Measurements from ENCODE around the gene SMIM38.

The SMIM38 gene

DNA sequence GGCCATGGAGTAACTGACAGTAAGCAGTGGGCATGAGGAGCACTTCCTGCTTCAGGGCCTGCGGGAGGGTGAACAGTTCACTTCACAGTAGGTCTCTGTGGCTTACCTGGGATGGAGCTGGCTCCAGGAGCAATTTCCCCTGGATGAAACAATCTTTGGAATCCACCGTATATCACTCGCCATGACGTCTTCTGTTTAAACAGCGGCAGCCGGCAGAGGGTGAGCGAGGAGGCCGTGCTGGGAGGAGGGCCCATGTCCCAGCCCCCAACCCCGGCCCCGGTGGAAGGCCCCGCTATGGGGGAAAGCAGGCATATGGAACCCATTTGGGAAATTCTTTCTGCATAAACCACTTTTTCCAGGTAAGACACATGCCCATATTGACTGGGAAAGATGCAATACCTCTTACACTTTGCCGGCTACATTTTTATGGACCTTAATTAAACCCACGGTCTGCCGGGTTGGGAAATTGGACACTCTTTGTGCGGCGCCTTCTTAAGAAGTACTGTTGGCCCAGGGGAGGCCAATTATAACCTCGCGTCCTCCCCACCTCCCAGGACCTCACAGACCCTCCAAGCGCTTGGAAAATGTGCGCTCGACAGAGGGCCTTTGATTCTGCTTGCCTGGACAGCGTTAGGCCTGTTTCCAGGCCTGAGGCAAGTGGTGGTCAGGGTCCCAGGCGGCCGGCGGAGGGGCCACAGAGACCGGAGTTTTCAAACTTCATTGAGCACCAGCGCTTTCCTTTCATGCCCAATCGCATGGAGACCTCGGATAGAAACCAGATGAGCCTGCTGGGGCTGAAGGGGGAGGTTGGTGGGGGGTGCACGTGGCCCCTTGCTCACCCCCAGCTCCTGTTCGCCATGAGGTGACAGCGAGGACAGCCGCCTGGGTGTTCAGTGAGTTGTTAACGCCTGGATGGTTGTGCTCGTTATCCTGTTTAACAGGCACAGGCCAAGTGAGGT lies 40.4 kb downstream of the SMIM38 start:
- TF ChIP-seq, protein P1, sequence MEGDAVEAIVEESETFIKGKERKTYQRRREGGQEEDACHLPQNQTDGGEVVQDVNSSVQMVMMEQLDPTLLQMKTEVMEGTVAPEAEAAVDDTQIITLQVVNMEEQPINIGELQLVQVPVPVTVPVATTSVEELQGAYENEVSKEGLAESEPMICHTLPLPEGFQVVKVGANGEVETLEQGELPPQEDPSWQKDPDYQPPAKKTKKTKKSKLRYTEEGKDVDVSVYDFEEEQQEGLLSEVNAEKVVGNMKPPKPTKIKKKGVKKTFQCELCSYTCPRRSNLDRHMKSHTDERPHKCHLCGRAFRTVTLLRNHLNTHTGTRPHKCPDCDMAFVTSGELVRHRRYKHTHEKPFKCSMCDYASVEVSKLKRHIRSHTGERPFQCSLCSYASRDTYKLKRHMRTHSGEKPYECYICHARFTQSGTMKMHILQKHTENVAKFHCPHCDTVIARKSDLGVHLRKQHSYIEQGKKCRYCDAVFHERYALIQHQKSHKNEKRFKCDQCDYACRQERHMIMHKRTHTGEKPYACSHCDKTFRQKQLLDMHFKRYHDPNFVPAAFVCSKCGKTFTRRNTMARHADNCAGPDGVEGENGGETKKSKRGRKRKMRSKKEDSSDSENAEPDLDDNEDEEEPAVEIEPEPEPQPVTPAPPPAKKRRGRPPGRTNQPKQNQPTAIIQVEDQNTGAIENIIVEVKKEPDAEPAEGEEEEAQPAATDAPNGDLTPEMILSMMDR (IDR thresholded peaks at IDR 0.05) = no peak
- no peak for TF ChIP-seq ZFX (IDR thresholded peaks at IDR 0.05; ENCODE audit: borderline replicate concordance)
- H3K27ac ChIP-seq = no peak overlapping the region

DNA sequence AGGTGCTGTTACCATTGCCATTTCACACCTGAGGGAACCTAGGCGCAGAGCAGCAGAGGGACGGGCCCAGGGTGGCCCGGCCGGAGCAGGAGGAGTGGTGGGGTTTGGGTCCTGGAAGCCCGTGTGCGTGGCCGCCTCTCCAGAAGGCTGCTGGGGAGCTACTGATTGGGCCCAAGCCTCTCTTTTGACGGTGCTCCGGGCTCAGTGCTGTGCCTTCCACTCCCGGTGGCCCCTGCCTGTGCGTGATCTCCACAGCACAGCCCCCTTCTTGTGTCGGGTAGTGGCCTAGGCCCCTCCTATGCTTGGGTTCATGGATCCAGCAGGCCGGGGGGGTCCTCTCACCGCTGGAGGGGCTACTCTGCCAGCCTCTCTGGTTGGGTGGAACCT lies 41.0 kb downstream of the SMIM38 start:
- no peak for TF ChIP-seq ZFX (IDR thresholded peaks at IDR 0.05; ENCODE audit: borderline replicate concordance)
- TF ChIP-seq, protein P1 (IDR thresholded peaks at IDR 0.05) = no peak
- H3K27ac ChIP-seq = no peak overlapping the region

DNA sequence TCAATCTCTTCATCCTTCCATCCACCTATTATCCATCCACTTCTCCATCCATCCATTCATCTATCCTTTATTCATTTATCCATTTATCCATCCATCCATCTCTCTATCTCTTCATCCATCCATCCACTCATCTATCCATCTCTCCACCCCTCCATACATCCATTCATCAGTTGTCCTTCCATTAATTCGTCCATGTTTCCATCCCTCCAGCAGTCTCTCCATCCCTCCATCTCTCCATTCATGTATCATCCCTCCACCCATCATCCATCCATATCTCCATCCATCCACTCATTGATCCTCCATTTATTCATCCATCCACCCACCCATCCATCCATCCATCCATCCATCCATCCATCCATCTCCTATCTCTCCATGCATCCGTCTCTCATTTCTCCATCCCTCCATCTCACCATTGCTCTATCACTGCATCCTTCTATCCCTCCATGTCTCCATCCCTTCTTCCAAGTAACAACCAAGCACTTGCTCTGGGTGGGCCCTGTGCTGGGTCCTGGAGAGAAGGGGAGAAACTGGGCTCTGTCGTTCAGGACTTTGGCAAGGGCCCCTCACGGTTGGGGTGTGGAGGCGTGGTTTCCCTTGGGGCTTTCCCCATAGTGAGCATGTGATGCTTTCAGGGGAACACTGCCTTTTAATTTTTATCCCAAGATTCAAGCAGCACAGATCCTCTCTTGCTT lies 43.3 kb downstream of the SMIM38 start:
- TF ChIP-seq, protein P1 (IDR thresholded peaks at IDR 0.05) = no peak
- TF ChIP-seq ZFX (IDR thresholded peaks at IDR 0.05; ENCODE audit: borderline replicate concordance) = no peak
- H3K27ac ChIP-seq = no peak overlapping the region

DNA sequence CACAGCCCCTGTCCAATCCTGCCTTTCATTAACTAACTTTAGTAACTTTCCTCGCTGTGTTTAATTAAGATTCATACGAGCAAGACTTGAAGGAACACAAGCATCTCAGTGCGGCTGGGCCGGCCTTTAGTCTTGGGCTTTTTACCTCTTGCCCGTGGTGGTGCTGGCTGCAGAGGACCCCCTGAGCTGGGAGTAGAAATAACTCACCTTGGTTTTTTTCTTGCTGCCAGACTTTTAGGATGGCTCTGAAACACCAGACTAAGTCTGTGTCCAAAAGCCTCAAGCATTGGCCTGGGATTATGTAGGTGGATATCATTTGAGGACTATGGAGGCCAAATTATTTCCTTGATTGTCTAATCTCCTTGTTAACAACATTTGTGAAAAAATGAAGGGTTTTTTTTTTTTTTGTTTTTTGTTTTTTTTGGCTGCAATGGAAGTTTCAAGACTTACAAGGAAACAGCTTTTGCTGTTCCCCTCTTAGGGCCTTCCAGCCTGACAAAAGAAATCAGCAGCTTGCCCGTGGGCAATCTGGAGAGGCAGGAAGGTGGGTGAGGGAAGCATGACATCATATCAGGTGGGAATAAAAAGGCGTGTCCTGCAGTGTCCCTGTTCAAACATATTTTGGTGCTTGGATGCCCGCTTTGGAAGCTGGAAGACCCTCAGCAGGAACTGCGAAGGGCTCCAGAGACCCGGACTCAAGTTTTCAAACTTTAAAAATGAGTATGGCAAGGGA lies 44.0 kb downstream of the SMIM38 start:
- no peak for TF ChIP-seq ZFX (IDR thresholded peaks at IDR 0.05; ENCODE audit: borderline replicate concordance)
- TF ChIP-seq, protein P1 (IDR thresholded peaks at IDR 0.05) = no peak
- H3K27ac ChIP-seq = no peak overlapping the region

DNA sequence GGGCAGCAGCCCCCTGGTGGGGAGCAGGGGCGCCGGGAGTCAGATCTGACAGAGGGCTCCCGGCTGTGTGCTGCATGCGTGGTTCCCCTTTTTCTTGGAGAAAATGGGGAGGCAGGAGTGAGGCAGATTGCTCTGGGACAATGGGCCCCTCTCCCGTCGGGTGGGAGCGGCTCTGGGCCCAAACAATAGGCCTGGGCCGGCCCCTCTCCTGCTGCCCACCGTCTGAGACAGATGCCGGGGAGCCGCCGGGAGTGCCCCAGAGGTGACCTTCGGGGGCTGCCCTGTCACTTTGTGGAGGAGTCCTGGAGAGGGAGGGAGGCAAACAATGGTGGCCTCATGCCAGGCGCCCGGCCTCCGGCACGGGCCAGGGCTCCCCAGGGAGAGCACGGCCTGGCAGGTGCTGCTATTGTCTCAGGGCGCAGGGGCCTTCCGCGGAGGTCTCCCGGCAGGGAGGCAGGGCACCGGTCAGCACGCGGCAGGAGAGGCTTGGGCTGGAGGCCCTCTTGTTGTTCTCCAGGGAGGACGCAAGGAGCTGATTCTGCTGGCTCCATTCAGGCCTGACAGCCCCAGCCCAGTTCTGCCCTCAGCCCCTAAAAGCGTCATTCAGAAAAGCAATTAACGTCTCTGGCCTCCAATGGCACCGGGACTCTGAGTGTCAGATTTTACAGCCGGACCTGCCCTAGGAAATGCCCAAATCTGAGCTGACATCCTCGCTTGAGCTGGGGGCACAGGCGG lies 44.8 kb downstream of the SMIM38 start:
- no peak overlapping the region for H3K27ac ChIP-seq

DNA sequence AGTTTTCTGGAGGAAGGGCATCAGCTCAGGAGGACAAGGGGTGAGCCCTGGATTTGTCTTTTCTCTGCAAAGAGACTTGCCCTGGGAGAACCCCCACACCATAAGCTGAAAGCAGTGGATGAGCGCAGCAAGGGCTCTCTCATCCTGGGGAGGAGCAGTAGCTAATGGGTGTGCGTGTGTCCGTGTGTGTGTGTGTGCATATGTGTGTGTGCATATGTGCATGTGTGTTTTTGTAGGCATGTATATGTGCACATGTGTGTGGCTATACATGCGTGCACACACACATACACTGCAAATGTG lies 45.3 kb downstream of the SMIM38 start:
- TF ChIP-seq, protein P1 (IDR thresholded peaks at IDR 0.05) = no peak
- no peak for TF ChIP-seq ZFX (IDR thresholded peaks at IDR 0.05; ENCODE audit: borderline replicate concordance)
- H3K27ac ChIP-seq = no peak overlapping the region

More for the DNA sequence above, 44.8 kb downstream of the SMIM38 start:
- TF ChIP-seq ZFX (IDR thresholded peaks at IDR 0.05; ENCODE audit: borderline replicate concordance) = no peak
- TF ChIP-seq, protein P1 (IDR thresholded peaks at IDR 0.05) = no peak
